MM.1S (cell line): ENCODE measurements around the gene PTGES3.

Source experiments
- EZH2 ChIP-seq: fragments of 300-600 bp; sonication (generic); optimal IDR thresholded peaks from 2 replicates; pipeline ENCODE3; 2017; ENCODE audit warnings: low read depth, mild to moderate bottlenecking, antibody characterized with exemption, low read length, mixed read lengths
- EZH2phosphoT487 ChIP-seq: fragments of 300-600 bp; sonication (generic); IDR thresholded peaks from 2 replicates; pipeline ENCODE4 v1.6.1; 2018; ENCODE audit warnings: antibody characterized with exemption, low read length
- TF ChIP-seq, protein P1 (sequence below): fragments of 300-600 bp; sonication (generic); IDR thresholded peaks from 2 replicates; pipeline ENCODE4 v1.5.1; 2016; ENCODE audit warnings: antibody characterized with exemption, low read length, mixed read lengths

DNA sequence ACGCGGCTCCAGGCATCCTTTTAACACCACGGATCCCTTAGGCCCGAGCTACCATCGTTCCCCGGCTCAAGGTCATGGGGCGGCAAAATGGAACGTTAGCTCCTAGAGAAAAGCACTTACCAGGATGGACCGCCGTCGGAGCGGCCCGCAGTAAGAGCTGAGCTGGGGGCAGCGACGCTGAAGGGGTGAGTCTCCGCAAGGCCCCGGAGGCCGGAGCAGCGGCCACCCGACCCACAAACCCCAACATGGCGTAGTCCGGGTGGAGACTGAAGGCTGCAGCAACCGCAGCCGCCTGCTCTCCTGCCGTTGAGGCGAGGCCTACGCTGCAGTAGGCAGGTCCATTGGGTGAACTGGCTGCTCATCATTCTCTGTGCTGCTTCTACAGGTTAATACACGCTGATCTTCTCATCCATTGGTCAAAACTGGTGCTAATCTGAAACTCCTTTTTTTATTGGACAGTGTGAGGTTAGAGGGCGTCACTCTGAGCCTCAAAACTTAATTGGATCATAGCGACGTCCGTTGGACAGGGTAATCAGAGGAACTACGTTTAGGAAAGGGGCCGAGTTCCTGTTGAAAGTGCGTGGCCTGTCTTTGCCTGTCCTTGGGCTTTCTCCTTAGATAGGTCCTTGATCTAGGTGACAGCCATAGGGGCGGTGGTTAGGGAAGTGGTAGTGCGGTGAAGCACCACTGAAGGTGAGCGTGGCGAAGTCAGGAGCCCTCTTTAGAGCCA is 42.2 kb downstream of the PTGES3 start, which contains the start of gene ATP5F1B:
- no peak for TF ChIP-seq EZH2
- TF ChIP-seq, protein P1, sequence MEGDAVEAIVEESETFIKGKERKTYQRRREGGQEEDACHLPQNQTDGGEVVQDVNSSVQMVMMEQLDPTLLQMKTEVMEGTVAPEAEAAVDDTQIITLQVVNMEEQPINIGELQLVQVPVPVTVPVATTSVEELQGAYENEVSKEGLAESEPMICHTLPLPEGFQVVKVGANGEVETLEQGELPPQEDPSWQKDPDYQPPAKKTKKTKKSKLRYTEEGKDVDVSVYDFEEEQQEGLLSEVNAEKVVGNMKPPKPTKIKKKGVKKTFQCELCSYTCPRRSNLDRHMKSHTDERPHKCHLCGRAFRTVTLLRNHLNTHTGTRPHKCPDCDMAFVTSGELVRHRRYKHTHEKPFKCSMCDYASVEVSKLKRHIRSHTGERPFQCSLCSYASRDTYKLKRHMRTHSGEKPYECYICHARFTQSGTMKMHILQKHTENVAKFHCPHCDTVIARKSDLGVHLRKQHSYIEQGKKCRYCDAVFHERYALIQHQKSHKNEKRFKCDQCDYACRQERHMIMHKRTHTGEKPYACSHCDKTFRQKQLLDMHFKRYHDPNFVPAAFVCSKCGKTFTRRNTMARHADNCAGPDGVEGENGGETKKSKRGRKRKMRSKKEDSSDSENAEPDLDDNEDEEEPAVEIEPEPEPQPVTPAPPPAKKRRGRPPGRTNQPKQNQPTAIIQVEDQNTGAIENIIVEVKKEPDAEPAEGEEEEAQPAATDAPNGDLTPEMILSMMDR = no peak
- TF ChIP-seq EZH2phosphoT487 = no peak
